Measurements from ENCODE around the gene LRRC25.

Gene LRRC25

GRCh38 chr19:18425515-18426415 lies 28.3 kb upstream of the LRRC25 start:
- no peak overlapping the region for H2AK5ac ChIP-seq (ENCODE audit: low read length)
- H2BK15ac ChIP-seq (replicated peaks; ENCODE audit: low read depth), result no peak overlapping the region
- H4K5ac ChIP-seq (ENCODE audit: low read length), result no peak overlapping the region
- H3K18ac ChIP-seq (ENCODE audit: low read length), result no peak overlapping the region
- no CpG with 5 or more reads among the region's 18 CpGs for WGBS (ENCODE audit: extremely low coverage, insufficient coverage, low lambda C conversion rate)
- H3K4ac ChIP-seq (ENCODE audit: low read depth, low read length), result no peak overlapping the region
- H3K27me3 ChIP-seq (ENCODE audit: insufficient read depth, low read length, poor library complexity), result no peaks in the 10 kb centered on the region
- no peak overlapping the region for H3K4me2 ChIP-seq (ENCODE audit: low read length)
- peaks cover 7% of the 10 kb centered on the region for H3K79me2 ChIP-seq (ENCODE audit: control insufficient read depth, insufficient read depth, low read length)
- no peak overlapping the region for H2BK5ac ChIP-seq (ENCODE audit: low read length)
- H3K23ac ChIP-seq (ENCODE audit: low read length), result no peak overlapping the region
- H3K4me1 ChIP-seq (ENCODE audit: control insufficient read depth, low read depth, low read length), result peaks cover 2% of the 10 kb centered on the region
- H3K4me3 ChIP-seq (ENCODE audit: low read length), result no peak overlapping the region
- no peak overlapping the region for H2BK120ac ChIP-seq (ENCODE audit: low read depth, low read length)
- no peak overlapping the region for H4K8ac ChIP-seq (ENCODE audit: low read depth, low read length)
- H3K36me3 ChIP-seq (ENCODE audit: control insufficient read depth, insufficient read depth, low read length), result no peaks in the 10 kb centered on the region
- no peak for DNase-seq
- no peak overlapping the region for H3K9ac ChIP-seq (ENCODE audit: low read length)
- H3K56ac ChIP-seq (ENCODE audit: low read length), result no peak overlapping the region
- H3K27ac ChIP-seq (ENCODE audit: low read depth, low read length), result no peak overlapping the region
- H3K79me1 ChIP-seq (ENCODE audit: low read length), result peaks cover 8% of the 10 kb centered on the region

- Histone ChIP-seq H4K8ac (ENCODE audit: low read depth, low read length) (no peak overlapping the region), H3K56ac (ENCODE audit: low read length) (peak overlapping the region; percentile 34), H3K79me2 (ENCODE audit: control insufficient read depth, insufficient read depth, low read length) (peaks cover 7% of the 10 kb centered on the region), H2BK5ac (ENCODE audit: low read length) (no peak overlapping the region), H3K4me3 (ENCODE audit: low read length) (no peak overlapping the region), H3K23ac (ENCODE audit: low read length) (no peak overlapping the region), H3K4ac (ENCODE audit: low read depth, low read length) (no peak overlapping the region), H3K27me3 (ENCODE audit: insufficient read depth, low read length, poor library complexity) (no peaks in the 10 kb centered on the region), H4K5ac (ENCODE audit: low read length) (no peak overlapping the region), H3K36me3 (ENCODE audit: control insufficient read depth, insufficient read depth, low read length) (no peaks in the 10 kb centered on the region), H2AK5ac (ENCODE audit: low read length) (no peak overlapping the region), H2BK120ac (ENCODE audit: low read depth, low read length) (no peak overlapping the region), H3K9ac (ENCODE audit: low read length) (no peak overlapping the region), H3K4me2 (ENCODE audit: low read length) (no peak overlapping the region), H2BK15ac (replicated peaks; ENCODE audit: low read depth) (no peak overlapping the region), H3K18ac (ENCODE audit: low read length) (no peak overlapping the region), H3K79me1 (ENCODE audit: low read length) (peaks cover 8% of the 10 kb centered on the region), H3K27ac (ENCODE audit: low read depth, low read length) (no peak overlapping the region), H3K4me1 (ENCODE audit: control insufficient read depth, low read depth, low read length) (peaks cover 2% of the 10 kb centered on the region)
- no peak for DNase-seq
- no CpG with 5 or more reads among the region's 17 CpGs for WGBS (ENCODE audit: extremely low coverage, insufficient coverage, low lambda C conversion rate)
Observed at GRCh38 chr19:18424890-18425514, 27.6 kb upstream of the LRRC25 start.

- Histone ChIP-seq H2BK15ac (replicated peaks; ENCODE audit: low read depth) (no peak overlapping the region), H3K27me3 (ENCODE audit: insufficient read depth, low read length, poor library complexity) (no peaks in the 10 kb centered on the region), H4K5ac (ENCODE audit: low read length) (no peak overlapping the region), H3K23ac (ENCODE audit: low read length) (no peak overlapping the region), H3K79me2 (ENCODE audit: control insufficient read depth, insufficient read depth, low read length) (peaks cover 7% of the 10 kb centered on the region), H3K56ac (ENCODE audit: low read length) (peak overlapping the region; percentile 34), H3K36me3 (ENCODE audit: control insufficient read depth, insufficient read depth, low read length) (no peaks in the 10 kb centered on the region), H3K18ac (ENCODE audit: low read length) (no peak overlapping the region), H3K27ac (ENCODE audit: low read depth, low read length) (no peak overlapping the region), H3K4me1 (ENCODE audit: control insufficient read depth, low read depth, low read length) (no peaks in the 10 kb centered on the region), H4K8ac (ENCODE audit: low read depth, low read length) (no peak overlapping the region), H3K4ac (ENCODE audit: low read depth, low read length) (no peak overlapping the region), H3K9ac (ENCODE audit: low read length) (no peak overlapping the region), H3K4me2 (ENCODE audit: low read length) (no peak overlapping the region), H3K4me3 (ENCODE audit: low read length) (no peak overlapping the region), H2BK5ac (ENCODE audit: low read length) (no peak overlapping the region), H2AK5ac (ENCODE audit: low read length) (no peak overlapping the region), H2BK120ac (ENCODE audit: low read depth, low read length) (no peak overlapping the region), H3K79me1 (ENCODE audit: low read length) (peaks cover 8% of the 10 kb centered on the region)
- no CpG with 5 or more reads among the region's 22 CpGs for WGBS (ENCODE audit: extremely low coverage, insufficient coverage, low lambda C conversion rate)
- no peak for DNase-seq
Observed at GRCh38 chr19:18424122-18424889, 26.9 kb upstream of the LRRC25 start.

GRCh38 chr19:18423258-18424020 lies 26.0 kb upstream of the LRRC25 start:
- Histone ChIP-seq H3K79me2 (ENCODE audit: control insufficient read depth, insufficient read depth, low read length) (peaks cover 7% of the 10 kb centered on the region), H3K4ac (ENCODE audit: low read depth, low read length) (no peak overlapping the region), H2BK120ac (ENCODE audit: low read depth, low read length) (no peak overlapping the region), H3K18ac (ENCODE audit: low read length) (no peak overlapping the region), H3K4me1 (ENCODE audit: control insufficient read depth, low read depth, low read length) (peaks cover 4% of the 10 kb centered on the region), H3K27me3 (ENCODE audit: insufficient read depth, low read length, poor library complexity) (no peaks in the 10 kb centered on the region), H4K8ac (ENCODE audit: low read depth, low read length) (no peak overlapping the region), H3K56ac (ENCODE audit: low read length) (no peak overlapping the region), H2BK15ac (replicated peaks; ENCODE audit: low read depth) (no peak overlapping the region), H3K4me2 (ENCODE audit: low read length) (no peak overlapping the region), H3K79me1 (ENCODE audit: low read length) (peaks cover 8% of the 10 kb centered on the region), H3K23ac (ENCODE audit: low read length) (no peak overlapping the region), H3K9ac (ENCODE audit: low read length) (no peak overlapping the region), H3K4me3 (ENCODE audit: low read length) (no peak overlapping the region), H2BK5ac (ENCODE audit: low read length) (no peak overlapping the region), H3K27ac (ENCODE audit: low read depth, low read length) (no peak overlapping the region), H2AK5ac (ENCODE audit: low read length) (no peak overlapping the region), H3K36me3 (ENCODE audit: control insufficient read depth, insufficient read depth, low read length) (no peaks in the 10 kb centered on the region), H4K5ac (ENCODE audit: low read length) (no peak overlapping the region)
- whole genome bisulfite sequencing (ENCODE audit: extremely low coverage, insufficient coverage, low lambda C conversion rate), result no CpG with 5 or more reads among the region's 21 CpGs
- no peak for DNase-seq

- H3K36me3 ChIP-seq (ENCODE audit: control insufficient read depth, insufficient read depth, low read length), result no peaks in the 10 kb centered on the region
- no peak overlapping the region for H2BK120ac ChIP-seq (ENCODE audit: low read depth, low read length)
- peaks cover 7% of the 10 kb centered on the region for H3K4me1 ChIP-seq (ENCODE audit: control insufficient read depth, low read depth, low read length)
- H3K79me2 ChIP-seq (ENCODE audit: control insufficient read depth, insufficient read depth, low read length), result peaks cover 7% of the 10 kb centered on the region
- H3K4me3 ChIP-seq (ENCODE audit: low read length), result no peak overlapping the region
- no peak overlapping the region for H3K27ac ChIP-seq (ENCODE audit: low read depth, low read length)
- H4K5ac ChIP-seq (ENCODE audit: low read length), result no peak overlapping the region
- peaks cover 8% of the 10 kb centered on the region for H3K79me1 ChIP-seq (ENCODE audit: low read length)
- no peak overlapping the region for H3K9ac ChIP-seq (ENCODE audit: low read length)
- no peak overlapping the region for H2BK5ac ChIP-seq (ENCODE audit: low read length)
- H3K18ac ChIP-seq (ENCODE audit: low read length), result no peak overlapping the region
- no peaks in the 10 kb centered on the region for H3K27me3 ChIP-seq (ENCODE audit: insufficient read depth, low read length, poor library complexity)
- no peak overlapping the region for H3K4me2 ChIP-seq (ENCODE audit: low read length)
- no peak overlapping the region for H3K56ac ChIP-seq (ENCODE audit: low read length)
- H3K4ac ChIP-seq (ENCODE audit: low read depth, low read length), result no peak overlapping the region
- no peak overlapping the region for H3K23ac ChIP-seq (ENCODE audit: low read length)
- no peak overlapping the region for H2BK15ac ChIP-seq (replicated peaks; ENCODE audit: low read depth)
- H4K8ac ChIP-seq (ENCODE audit: low read depth, low read length), result no peak overlapping the region
- no CpG with 5 or more reads among the region's 14 CpGs for WGBS (ENCODE audit: extremely low coverage, insufficient coverage, low lambda C conversion rate)
- no peak for DNase-seq
- H2AK5ac ChIP-seq (ENCODE audit: low read length), result no peak overlapping the region
Observed at GRCh38 chr19:18422530-18423191, 25.2 kb upstream of the LRRC25 start.
